Stimulated activated CD4-positive, alpha-beta T cell treated with anti-CD3 and anti-CD28 coated beads, Interleukin-15, amount 100 ng/mL, for 1 hour (primary cell): ENCODE measurements around the gene STRIP2.
"Not testable (repeated sequence)": the region's sequence is repeated elsewhere in the genome, so short reads cannot be mapped to it uniquely, and the experiment has no call there.

Experiments used
- DNase-seq, 2 donors: peaks; one replicate each; pipeline ENCODE4 v3.0.0-alpha.2; 2020; ENCODE audit warnings: low read depth in 1 of 2, low spot score in 1 of 2

The STRIP2 gene

DNA sequence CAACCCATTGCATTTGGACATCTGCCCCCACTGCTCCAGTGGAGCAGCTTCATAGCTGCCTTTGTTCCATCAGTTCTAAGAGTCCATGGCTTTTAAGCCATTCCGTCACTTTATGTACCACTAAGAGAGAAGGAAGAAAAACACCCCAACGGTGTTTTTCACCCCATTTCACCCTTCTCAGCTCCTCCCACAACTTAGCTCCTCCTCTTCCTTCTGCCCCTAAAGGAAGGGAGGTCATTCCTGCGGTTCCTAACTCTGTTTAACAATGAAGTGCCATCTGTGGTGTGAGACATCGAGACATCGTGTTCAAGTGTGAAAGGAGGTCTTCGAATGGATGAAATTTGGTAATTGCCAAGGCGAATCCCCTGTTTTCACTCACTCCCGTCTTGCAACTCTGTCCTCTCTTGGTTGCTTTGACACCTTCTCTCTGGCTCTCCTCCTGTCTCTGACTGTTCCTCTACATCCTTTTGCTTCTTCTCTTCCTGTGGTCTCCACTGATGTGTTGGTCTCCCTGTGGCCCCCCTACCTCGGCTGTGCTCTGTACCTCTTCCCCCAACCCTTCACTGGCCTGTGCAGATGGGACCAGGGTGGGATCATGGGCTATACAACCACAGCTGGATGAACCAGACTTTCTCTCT lies 91.1 kb downstream of the STRIP2 start:
- DNase-seq: no peak

DNA sequence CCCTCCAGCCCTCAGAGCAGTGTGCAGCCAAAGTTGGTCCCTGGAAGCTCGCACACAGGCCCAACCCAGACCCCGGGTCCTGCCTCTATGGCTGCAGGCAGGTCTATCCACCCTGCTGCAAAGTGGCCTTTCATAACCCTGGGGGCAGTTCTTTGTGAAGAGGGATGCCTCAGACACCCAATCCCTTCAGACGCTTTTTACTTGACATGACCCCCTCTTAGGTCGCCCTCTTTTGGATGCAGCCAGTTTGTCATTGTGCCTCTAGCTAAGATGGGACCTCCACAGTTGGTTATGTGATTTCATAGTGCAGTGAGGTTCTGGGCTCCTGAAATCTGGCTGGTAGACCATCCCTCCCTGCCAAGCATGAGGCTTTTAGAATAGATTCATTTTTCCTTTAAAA lies 95.4 kb downstream of the STRIP2 start:
- DNase-seq: no peak

DNA sequence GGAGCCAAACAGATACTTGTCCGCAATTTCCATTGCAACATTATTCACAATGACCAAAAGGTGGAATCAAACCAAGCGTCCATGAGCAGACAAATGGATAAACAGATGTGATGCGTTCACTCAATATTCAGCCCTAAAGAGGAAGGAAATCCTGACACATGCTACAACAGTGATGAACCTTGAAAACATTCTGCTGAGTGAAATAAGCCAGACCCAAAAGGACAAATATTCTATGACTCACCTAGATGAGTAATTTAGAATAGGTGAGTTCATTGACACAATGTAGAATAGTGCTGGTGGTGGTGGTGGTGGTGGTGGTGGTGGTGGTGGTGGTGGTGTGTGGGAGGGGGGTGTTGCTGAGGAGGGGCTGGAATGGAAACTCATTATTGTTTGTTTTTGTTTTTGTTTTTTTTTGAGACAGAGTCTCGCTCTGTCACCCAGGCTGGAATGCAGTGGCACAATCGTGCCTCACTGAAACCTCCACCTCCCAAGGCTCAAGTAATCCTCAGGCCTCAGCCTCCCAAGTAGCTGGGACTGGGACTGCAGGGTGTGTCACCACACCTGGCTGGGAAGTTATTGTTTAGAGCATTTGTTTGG lies 96.7 kb downstream of the STRIP2 start:
- peak in 1 of 2 donors; percentile 19 for DNase-seq

DNA sequence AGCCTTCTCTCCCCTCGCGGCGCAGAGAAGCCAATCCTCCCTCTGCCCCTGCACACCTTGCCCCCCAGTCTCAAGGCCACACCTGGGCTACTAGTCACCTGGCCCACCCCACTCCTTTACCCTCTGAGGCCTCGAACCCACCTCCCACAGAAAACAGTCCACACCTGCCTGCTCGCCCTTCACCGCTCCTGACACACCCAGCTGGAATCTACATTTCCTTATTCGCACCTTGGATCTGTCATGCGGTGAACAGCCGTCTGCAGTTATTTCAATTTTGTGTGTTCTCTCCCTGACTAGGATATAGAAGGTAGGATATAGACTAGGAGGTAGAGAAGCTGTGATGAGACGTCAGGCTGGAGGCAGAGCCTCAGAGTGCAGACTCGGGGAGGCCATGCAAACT lies 97.5 kb downstream of the STRIP2 start:
- DNase-seq: no peak

DNA sequence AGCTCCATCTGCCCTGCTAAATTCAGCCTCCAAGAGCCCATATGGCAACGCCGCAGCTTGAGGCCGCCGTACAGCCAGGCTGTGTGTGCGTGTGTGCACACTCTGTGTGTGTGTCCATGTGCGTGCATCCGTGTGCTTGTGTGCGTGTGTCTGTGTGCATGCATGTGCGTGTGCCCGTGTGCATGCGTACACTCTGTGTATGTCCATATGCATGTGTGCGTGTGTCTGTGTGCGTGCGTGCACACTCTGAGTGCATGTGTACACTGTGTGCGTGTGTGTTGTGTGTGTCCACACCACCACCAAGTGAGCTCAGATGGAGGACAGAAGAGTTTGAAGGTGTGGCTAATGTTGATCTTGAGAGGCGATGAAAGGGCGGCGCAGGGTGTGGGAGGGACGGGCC lies 98.1 kb downstream of the STRIP2 start:
- DNase-seq: no peak

DNA sequence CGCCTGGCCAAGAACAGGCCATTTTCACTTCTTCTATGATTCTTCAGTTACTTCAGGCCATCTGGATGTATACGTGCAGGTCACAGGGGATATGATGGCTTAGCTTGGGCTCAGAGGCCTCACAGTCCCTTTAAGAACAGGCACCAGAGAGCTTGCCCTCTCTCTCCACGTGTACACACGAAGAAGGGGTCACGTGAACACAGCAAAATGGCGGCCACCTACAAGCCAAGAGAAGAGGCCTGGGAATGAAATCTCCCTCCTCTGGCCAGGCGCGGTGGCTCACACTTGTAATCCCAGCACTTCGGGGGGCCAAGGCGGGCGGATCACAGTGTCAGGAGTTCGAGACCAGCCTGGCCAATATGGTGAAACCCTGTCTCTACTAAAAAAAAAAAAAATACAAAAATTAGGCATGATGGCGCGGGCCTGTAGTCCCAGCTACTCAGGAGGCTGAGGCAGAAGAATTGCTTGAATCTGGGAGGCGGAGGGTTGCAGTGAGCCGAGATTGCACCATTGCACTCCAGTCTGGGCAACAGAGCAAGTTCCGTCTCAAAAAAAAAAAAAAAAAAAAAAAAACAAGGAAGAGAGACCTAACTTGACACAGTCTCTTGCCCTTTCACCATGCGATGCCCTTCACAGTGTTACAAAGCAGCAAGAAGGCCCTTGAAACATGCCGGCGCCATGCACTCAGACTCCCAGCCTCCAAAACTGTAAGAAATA lies 100.5 kb downstream of the STRIP2 start:
- DNase-seq: not testable (repeated sequence)

DNA sequence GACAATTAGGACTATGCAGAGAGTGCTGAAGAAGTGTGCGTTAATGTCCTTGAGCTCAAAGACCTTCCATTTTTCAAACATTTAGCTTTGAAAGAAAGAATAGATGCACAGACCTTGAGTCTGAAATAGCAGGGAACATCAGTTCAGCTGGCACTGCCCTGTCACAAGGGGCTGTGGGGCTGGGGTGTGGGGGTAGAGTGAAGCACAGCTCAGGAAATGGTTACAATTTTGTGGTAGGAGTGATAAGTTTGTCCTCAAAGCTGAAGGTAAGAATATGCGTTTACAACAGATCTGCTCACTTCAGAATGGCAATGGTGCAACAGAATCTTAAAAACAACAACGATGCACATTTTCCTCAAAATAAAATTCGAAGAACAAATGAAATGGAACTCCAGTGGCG lies 101.7 kb downstream of the STRIP2 start:
- DNase-seq: no peak

DNA sequence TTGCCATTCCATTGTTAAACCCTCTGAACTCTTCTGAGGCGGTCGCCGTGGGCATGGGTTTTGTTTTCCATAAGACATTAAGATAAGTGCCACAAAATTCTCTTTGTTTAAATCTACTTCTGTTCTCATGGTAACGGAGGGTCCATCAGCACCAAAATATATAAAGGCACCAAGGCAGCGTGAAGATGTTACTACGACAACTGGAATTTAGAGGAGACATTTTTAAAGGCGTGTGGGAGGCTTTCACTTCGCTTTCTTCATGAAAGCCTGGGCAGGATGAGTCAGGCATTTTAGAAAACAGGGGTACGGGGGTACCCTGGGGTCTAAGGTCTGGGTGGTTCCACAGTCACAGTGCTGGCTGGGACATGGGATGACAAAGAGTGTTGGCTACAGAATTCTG lies 102.1 kb downstream of the STRIP2 start:
- DNase-seq: no peak
